Liver (tissue), 3 donors: ENCODE data around the gene ADARB1.

Experiments used
- EGR1 ChIP-seq, 2 donors: IDR thresholded peaks; 2 replicates each; pipeline ENCODE4 v1.6.1; 2016 to 2018; ENCODE audit warnings: antibody characterized with exemption in 2 of 2, low read depth in 2 of 2
- GABPA ChIP-seq, 2 donors: IDR thresholded peaks in 1 of 2; conservative IDR thresholded peaks in 1 of 2; 2 replicates each; pipeline ENCODE4 v1.6.1; 2016; ENCODE audit warnings: antibody characterized with exemption in 2 of 2, mild to moderate bottlenecking in 1 of 2, moderate library complexity in 1 of 2
- NR2F2 ChIP-seq: IDR thresholded peaks from 2 replicates; pipeline ENCODE4 v1.6.1; 2016; ENCODE audit warnings: antibody characterized with exemption
- TAF1 ChIP-seq: conservative IDR thresholded peaks from 2 replicates; pipeline ENCODE4 v1.6.1; 2016; ENCODE audit warnings: antibody characterized with exemption, mild to moderate bottlenecking
- TF ChIP-seq, protein P1 (sequence below): fragments of 150-350 bp; IDR thresholded peaks from 2 replicates; pipeline ENCODE4 v1.5.1; 2017; ENCODE audit warnings: improper control_type of control experiment, low read depth, low read length; ENCODE audit not compliant: missing input control
- TF ChIP-seq, protein P2 (sequence below): IDR thresholded peaks from 2 replicates; pipeline ENCODE4 v1.6.1; 2016; ENCODE audit warnings: antibody characterized with exemption
- TF ChIP-seq, protein P3 (sequence below): IDR thresholded peaks from 2 replicates; pipeline ENCODE4 v1.6.1; 2016; ENCODE audit warnings: antibody characterized with exemption
- TF ChIP-seq, protein P4 (sequence below): IDR thresholded peaks from 2 replicates; pipeline ENCODE4 v1.6.1; 2016; ENCODE audit warnings: antibody characterized with exemption, mild to moderate bottlenecking
- donor health status: healthy.
- donor health status: healthy.

DNA sequence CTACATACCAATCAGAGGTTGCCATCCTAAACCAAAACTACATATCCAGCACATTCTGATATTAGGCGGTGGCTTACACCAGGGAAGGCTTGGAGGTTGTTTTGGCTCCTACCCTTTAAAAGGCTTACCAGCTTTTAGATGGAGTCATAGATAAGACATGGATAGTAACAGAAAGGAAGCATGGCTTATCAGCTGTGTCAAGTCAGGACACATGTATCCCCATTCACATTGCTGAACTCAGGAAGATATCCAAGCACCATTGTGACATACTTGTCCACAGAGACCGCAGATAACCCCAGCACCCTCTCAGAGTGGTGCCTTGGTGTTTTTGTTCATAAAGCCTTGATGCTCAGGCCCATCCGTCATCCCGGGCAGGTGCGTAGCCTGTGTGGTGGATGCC, 39.7 kb downstream of the ADARB1 start:
- no peak for TF ChIP-seq TAF1
- TF ChIP-seq, protein P1, sequence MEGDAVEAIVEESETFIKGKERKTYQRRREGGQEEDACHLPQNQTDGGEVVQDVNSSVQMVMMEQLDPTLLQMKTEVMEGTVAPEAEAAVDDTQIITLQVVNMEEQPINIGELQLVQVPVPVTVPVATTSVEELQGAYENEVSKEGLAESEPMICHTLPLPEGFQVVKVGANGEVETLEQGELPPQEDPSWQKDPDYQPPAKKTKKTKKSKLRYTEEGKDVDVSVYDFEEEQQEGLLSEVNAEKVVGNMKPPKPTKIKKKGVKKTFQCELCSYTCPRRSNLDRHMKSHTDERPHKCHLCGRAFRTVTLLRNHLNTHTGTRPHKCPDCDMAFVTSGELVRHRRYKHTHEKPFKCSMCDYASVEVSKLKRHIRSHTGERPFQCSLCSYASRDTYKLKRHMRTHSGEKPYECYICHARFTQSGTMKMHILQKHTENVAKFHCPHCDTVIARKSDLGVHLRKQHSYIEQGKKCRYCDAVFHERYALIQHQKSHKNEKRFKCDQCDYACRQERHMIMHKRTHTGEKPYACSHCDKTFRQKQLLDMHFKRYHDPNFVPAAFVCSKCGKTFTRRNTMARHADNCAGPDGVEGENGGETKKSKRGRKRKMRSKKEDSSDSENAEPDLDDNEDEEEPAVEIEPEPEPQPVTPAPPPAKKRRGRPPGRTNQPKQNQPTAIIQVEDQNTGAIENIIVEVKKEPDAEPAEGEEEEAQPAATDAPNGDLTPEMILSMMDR: no peak
- TF ChIP-seq, protein P2, sequence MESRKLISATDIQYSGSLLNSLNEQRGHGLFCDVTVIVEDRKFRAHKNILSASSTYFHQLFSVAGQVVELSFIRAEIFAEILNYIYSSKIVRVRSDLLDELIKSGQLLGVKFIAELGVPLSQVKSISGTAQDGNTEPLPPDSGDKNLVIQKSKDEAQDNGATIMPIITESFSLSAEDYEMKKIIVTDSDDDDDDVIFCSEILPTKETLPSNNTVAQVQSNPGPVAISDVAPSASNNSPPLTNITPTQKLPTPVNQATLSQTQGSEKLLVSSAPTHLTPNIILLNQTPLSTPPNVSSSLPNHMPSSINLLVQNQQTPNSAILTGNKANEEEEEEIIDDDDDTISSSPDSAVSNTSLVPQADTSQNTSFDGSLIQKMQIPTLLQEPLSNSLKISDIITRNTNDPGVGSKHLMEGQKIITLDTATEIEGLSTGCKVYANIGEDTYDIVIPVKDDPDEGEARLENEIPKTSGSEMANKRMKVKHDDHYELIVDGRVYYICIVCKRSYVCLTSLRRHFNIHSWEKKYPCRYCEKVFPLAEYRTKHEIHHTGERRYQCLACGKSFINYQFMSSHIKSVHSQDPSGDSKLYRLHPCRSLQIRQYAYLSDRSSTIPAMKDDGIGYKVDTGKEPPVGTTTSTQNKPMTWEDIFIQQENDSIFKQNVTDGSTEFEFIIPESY: no peak
- no peak for TF ChIP-seq EGR1 (IDR thresholded peaks at IDR 0.05; ENCODE audit: low read depth in 2 of 2)
- TF ChIP-seq, protein P3, sequence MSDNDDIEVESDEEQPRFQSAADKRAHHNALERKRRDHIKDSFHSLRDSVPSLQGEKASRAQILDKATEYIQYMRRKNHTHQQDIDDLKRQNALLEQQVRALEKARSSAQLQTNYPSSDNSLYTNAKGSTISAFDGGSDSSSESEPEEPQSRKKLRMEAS: no peak
- TF ChIP-seq NR2F2: no peak
- TF ChIP-seq GABPA (IDR thresholded peaks at IDR 0.05 in 1 of 2, conservative IDR thresholded peaks at IDR 0.05 in 1 of 2): no peak
- TF ChIP-seq, protein P4, sequence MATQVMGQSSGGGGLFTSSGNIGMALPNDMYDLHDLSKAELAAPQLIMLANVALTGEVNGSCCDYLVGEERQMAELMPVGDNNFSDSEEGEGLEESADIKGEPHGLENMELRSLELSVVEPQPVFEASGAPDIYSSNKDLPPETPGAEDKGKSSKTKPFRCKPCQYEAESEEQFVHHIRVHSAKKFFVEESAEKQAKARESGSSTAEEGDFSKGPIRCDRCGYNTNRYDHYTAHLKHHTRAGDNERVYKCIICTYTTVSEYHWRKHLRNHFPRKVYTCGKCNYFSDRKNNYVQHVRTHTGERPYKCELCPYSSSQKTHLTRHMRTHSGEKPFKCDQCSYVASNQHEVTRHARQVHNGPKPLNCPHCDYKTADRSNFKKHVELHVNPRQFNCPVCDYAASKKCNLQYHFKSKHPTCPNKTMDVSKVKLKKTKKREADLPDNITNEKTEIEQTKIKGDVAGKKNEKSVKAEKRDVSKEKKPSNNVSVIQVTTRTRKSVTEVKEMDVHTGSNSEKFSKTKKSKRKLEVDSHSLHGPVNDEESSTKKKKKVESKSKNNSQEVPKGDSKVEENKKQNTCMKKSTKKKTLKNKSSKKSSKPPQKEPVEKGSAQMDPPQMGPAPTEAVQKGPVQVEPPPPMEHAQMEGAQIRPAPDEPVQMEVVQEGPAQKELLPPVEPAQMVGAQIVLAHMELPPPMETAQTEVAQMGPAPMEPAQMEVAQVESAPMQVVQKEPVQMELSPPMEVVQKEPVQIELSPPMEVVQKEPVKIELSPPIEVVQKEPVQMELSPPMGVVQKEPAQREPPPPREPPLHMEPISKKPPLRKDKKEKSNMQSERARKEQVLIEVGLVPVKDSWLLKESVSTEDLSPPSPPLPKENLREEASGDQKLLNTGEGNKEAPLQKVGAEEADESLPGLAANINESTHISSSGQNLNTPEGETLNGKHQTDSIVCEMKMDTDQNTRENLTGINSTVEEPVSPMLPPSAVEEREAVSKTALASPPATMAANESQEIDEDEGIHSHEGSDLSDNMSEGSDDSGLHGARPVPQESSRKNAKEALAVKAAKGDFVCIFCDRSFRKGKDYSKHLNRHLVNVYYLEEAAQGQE: no peak
